Hematopoietic multipotent progenitor cell treated with erythropoietin and hydrocortisone succinate and interleukin-3 and kit ligand, for 6 days (in vitro differentiated cells): ENCODE data around the gene SIRPB1.
"Not testable (repeated sequence)": the region's sequence is repeated elsewhere in the genome, so short reads cannot be mapped to it uniquely, and the experiment has no call there.

Experiments used
- DNase-seq: peaks from one replicate; pipeline ENCODE4 v3.0.0-alpha.2; 2015

SIRPB1 gene

DNA sequence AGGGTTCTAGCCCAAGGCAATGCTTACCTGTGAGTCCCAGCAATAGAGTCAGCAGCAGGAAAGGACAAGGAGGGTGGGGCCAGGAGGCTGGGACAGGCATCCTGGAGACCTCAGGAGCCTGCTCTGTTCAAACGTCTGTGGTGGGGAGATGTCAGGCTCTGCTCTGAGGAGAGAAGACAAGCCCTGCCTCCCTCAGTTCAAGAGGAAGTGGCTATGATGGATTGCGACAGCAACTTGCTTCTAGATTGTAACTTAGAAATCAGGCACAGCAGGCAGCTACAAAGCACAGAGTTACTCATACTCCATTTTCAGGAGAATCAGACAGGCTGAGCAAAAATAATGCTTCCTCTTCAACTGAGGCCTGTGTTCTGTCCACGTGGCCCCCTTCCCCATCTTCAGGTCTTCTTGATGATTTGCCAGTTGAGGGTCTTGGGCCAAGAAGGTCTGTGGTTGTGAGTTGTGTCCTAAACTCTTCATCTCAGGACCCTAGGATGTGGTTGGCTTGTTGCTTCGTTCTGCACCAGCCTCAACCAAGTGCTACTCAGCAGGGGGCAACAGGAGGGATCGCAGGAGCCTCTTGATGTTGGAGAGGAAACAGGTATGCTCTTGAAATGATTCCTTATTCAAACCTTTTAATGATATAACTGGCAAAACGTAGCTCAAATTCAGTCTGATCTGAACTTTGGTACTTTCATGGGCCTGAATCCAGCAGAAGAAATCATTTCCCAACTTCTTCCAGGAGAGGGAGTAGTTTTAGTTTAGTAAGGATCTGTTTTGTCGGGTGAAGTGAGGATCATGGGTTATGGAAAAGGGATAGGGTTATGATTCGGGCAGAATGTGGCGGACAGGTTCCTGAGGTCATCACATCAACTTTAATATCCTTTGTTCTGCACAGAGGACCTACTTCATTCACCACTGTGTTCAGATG, 31.0 kb downstream of the SIRPB1 start:
- peak; percentile 85 for DNase-seq

DNA sequence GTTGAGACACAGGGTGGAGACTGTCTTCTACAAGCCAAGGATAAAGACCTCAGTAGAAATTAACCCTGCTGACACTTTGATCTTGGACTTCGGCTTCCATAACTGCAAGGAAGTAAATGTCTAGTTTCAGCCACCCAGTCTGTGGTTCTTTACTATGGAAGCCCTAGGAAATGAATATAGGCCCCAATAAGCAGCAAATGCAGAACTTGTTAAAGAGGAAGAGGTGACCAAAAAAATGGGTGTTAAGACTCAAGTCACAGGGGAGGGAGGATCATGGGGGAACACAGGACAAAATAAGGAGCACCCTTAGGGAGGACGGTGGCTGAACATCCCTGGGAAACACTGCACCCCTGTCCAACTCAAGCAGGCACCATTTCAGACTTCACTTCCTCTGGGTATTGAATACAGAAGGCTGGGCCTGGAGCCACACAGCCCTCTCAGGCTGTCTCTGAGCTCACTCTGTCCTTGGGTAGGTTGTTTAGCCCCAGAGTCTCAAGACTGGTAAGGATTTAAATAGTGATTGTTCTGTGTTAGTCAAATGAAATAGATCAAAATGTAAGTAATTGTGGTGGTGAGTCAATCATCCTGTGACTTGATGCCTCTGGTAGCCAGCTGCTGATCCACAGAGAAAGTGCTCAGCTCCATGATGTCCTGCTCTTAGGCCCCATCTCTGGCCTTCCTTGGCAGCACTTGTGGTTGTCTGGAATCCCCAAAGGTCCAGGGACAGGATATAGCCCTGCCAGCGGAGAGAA, 31.9 kb downstream of the SIRPB1 start:
- peak; percentile 47 for DNase-seq

DNA sequence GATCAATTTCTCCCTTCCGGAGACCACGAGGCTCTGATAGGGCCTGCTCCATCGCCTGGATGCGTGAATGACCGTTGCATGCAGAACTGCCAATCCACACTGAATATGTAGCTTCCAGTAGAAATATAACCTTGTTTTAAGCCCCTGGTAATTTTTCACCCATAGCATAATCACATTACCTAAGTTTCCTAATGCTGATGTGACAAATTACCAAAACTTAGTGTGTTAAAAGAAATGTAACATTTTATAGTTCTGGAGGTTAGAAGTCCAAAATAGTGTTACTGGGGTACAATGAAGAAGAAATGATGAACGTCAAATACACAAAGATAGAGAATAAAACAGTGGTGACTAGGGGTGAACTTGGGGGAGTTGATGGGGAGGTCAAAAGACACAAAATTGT, 40.3 kb downstream of the SIRPB1 start:
- DNase-seq = no peak

DNA sequence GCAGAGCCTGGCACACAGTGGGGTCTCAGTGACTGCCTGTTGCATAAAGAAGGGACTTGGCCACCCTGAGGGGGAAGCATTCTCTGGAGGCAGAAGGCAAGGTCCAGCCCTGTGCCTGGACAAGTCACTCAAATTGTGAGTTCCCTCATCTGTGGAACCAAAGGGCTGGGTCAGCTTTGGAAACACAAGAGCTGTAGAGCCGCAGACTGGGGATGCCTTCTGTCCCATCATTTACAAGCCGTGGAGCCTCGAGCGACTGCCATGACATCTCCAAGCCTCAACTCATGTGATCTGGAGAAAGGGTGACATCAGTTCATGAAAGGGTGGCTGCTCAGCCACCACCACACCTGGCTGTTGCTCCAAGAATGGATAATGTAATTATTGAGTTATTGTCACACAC, 41.9 kb downstream of the SIRPB1 start:
- no peak for DNase-seq

DNA sequence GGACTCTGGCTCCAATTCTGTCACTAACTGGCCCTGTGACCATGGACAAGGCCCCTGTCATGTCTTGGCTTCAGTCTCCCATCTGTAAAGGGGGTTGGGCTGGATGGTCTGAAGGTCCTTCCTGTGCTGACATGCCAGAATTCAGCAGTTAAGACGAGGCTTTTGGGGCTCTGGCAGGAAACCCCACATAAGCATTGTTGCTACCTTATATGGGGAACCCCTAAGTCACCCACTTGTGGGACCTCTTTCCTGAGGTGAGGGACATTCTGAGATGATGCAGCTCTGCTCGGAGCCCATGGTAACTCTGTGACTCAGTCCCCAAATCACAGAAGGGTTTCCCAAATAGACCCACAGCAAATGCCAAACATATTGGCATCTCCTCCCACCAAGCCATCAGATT, 42.5 kb downstream of the SIRPB1 start:
- not testable (repeated sequence) for DNase-seq

DNA sequence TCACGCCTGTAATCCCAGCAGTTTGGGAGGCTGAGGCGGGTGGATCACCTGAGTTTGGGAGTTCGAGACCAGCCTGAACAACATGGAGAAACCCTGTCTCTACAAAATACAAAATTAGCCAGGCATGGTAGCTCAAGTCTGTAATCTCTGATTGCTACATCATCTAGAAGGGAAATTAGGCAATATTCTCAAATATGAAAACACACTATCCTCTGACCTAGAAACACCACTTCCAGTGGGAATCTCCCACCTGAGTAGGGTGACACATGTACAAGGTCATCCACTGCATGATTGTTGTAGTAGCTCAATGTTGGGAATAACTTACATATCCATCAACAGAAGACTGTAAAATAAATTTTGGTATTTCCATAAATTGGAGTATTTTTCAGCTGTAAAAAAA, 43.2 kb downstream of the SIRPB1 start:
- peak; percentile 20 for DNase-seq

DNA sequence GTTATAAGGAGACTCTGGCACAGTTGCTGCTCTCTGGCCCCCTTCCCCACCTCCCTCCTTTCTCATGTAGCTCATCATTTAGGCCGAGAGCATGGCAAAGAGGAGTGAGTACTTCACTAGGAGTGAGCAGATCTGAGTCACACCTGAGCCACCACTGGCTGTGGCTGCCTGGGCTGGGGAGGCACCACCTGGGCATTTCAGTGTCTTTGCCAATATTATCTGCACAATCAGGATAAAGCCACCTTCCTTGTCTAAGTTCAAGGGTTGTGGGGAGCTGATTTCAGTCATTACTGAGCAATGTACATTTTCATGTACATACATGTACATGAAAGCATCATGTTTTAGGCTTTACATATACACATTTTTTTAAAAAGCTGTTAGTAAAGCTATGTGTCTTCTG, 43.8 kb downstream of the SIRPB1 start:
- DNase-seq = not testable (repeated sequence)

DNA sequence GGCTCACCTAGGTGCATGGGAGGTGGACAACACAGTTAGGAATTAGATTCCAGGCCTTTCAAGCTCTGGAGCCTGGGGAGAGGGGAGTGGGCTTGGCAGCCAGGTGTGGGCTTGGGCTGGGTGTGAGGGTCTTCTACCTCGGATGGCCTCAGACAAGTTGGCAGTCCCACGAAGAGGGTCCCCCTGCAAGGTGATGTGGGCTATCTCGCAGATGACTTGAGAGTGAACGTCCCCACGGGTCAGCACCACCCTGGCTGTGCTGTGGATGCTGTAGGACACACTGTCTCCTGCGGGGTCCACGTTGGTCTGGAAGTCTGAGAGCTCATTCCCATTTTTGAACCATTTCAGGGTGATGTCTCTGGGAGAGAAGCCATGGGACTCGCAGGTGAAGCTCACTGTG, 48.2 kb downstream of the SIRPB1 start:
- DNase-seq = not testable (repeated sequence)
